NCI-H226 (cell line): ENCODE results near the gene AFTPH.
"Not testable (repeated sequence)": the region's sequence is repeated elsewhere in the genome, so short reads cannot be mapped to it uniquely, and the experiment has no call there.

Source experiments
- DNase-seq: peaks from one replicate; pipeline ENCODE4 v3.0.0-alpha.2; 2015

The AFTPH gene

GRCh38 chr2:64501946-64502345 lies 22.2 kb upstream of the AFTPH start:
- no peak for DNase-seq

- DNase-seq, result no peak
These were observed 21.3 kb upstream of the AFTPH start for GRCh38 chr2:64502860-64503259.

GRCh38 chr2:64504774-64505720 lies 19.1 kb upstream of the AFTPH start:
- DNase-seq, result no peak

DNA sequence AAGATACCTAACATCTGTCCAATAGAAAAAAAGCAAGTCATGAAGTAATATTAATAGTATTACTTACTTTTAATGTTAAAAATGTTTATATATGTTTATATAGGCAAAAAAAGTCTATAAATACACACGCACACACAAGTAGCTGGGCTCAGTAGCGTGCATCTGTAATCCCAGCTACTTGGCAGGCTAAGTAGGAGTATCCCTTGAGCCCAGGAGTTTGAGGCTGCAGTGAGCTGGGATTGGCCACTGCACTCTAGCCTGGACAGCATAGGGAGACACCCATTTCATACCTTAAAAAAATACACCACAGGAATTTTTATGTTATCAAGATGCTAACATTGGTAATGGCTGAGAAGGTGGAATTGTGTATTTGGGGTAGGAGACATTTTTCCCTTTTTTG lies 17.4 kb upstream of the AFTPH start:
- DNase-seq, result no peak

DNA sequence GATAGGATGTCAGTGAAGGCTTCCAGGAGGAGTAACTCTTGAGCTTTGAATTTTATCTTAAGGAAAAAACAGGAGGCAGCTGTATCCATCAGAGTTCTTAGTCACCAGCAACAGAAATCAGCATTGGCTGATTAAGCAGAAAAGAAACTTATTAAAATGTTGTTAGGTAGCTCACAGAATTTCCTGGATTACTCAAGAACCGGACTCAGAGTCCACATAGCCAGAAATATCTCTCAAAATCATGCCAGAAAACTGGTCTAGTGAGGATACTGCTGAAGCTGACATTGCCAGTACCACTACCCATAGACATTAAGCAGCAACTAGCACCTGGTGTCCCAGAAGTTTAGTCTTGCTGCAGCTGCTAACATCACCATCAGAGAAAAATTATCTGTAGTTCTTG lies 10.1 kb upstream of the AFTPH start:
- no peak for DNase-seq

GRCh38 chr2:64515086-64515485 lies 9.0 kb upstream of the AFTPH start:
- DNase-seq, result no peak

DNA sequence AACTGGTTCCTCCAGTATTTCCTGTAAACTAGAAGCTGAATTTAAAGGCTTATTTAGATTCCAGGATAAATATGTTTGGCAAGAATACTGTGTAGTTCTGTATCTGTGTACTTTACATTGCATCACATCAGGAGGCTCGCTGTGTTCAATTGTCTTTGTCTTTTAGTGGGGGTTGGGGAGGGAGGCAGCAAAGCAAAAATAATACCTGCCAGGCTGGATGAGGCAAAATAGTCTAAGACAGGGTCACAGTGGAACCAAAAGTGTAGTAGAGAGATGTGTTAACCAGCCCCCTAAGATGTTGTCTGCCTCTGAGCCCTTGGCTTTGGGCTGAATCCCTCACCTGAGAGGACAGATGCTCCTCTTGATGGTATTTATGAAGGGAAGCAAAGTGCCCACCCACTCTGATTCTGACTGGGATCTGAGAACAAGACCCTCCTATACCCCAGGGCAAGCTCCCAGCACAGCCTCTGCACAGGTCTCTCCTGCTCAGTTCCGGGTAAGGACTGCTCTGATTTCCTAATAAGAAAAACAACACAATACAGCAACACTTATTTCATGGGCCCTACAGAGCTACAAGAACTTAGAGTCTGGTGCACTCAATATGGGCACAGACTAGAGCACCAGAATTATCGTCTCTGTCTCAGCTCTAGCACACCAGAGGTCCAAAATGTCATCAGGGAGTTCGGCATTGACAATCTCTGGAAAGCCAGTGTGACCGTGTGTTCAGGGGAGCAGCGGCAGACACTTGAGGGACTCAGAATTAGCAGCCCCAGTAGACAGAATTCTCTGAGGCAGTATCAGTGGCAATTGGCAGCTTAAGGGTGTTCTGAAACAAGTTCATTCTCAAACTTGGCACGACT lies 7.2 kb upstream of the AFTPH start:
- DNase-seq, result no peak

- no peak for DNase-seq
These were observed 6.6 kb upstream of the AFTPH start for GRCh38 chr2:64517511-64517884.

GRCh38 chr2:64522843-64523428 lies 1.2 kb upstream of the AFTPH start:
- peak; percentile 50 for DNase-seq

DNA sequence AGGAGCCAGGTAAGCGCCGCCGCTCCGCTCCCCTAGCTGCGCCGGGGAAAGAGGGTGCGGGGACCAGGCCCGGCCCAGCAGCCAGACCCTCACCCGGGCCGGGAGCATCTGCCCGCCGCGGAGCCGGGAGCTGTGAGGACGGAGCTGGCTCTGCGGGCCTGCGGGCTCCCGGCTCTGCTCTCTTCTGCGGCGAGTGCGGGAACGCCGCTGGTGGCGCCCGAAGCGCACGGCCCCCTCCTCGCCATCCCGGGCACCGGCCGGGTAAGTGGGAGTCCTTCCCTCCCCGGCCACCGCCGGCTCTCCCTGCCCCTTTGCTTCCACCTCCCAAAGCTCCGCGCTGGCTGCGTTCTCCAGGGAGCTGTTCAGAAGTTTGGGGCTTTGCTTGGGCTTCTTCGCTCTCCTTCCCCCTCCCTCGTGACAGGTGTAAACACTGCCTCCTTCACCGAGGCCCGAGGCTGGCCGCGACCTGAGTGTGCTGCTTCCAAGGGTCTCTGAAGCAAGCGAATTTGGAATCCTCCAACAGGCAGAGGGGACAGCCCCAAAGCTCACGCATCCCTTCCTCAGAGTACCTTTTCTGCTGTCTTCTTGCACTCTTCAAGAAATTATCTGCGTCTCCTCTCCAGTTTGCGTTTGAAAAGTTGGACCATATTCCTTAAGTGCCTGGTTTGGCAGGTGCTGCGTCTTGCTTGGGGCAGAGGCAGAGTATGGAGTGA lies 632 bp downstream of the AFTPH start:
- DNase-seq, result peak; percentile 13

DNA sequence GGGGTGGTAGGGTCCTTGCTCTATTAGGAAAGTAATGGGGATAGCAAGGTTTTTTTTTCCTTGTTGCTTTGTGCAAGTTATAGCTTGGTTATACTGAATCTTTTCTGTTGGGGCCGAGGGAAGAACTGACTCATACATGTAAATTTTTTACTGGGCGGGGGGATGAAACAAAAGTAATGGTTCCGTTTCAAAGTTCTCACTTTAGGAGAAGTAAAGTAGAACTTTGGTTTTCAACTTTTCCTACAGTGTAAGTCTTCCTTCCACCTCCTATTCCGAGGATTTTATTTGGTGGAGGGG lies 1.1 kb downstream of the AFTPH start:
- no peak for DNase-seq

GRCh38 chr2:64526034-64526433 lies 1.9 kb downstream of the AFTPH start:
- DNase-seq, result no peak

- DNase-seq, result not testable (repeated sequence)
These were observed 6.8 kb downstream of the AFTPH start for GRCh38 chr2:64530946-64531345.

GRCh38 chr2:64532030-64532429 lies 7.9 kb downstream of the AFTPH start:
- DNase-seq, result no peak

DNA sequence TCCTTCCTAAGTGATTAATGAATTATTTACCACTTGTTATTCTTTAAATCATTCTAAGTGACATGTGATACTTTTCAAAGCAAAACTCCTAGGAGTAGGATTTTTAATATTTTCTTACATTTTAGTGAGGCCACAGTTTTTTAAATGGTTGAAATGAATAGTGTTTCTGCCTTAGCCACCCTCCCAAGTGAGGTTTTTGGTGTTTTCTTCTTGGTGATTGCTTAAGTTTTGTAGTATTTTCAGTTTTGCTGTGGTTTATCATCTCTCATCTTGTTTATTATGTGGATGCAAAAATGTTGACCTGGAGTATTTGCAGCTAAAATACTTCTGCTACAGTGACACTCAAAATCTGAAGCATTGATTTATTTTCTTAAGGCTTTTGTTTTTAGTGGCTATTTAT lies 9.8 kb downstream of the AFTPH start:
- DNase-seq, result no peak

- no peak for DNase-seq
These were observed 10.2 kb downstream of the AFTPH start for GRCh38 chr2:64534363-64534762.

GRCh38 chr2:64535024-64535423 lies 10.9 kb downstream of the AFTPH start:
- no peak for DNase-seq

- DNase-seq, result no peak
These were observed 13.9 kb downstream of the AFTPH start for GRCh38 chr2:64537991-64538390.

DNA sequence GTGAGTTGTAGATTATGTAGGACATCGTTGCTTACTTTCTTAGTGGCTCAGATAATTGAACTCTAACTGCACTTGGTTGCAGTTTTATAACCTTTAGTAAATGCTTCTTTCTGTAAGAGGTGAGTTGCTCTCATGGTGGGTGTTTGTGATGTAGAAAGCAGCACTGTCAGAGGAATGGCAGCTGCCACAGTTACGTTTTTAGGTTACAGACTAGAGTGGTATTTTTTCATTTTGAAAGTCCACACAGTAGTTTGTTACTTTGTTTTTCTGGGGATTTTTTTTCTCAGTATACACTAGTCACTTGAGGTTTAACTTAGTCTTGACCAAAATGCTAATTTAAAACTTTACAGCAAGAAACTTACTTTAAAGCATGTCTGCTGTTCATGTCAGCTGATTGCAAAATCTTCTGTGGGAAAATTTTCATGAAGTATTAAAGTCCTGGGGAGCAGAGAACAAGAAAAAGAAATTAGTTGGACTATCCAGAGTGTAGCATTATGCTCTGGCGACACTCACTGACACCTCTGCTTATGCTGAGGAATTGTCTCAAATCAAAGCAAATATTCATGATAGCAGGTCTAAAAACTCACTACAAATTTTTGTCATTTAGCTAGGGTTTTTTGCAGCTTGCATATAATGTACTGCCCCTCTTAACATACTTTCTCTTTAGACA lies 14.8 kb downstream of the AFTPH start:
- no peak for DNase-seq

GRCh38 chr2:64540615-64541014 lies 16.5 kb downstream of the AFTPH start:
- DNase-seq, result no peak

DNA sequence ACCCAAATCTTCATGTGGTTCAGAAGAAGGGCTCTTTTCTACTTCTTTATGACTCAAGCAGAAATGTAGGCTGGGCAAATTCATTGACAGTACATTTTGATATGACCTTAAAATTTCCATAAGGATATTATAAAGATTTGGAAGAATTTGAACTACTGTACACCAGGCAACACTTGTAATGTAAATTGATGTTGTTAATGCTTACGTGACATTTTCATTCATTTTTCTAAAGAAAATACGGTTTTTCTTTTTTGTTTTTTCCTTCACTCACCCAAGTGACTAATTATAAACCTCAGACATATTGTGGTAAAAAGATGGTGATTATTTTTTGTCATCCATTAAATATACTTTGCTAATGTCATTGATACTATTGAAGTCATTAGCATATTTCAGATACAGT lies 17.4 kb downstream of the AFTPH start:
- DNase-seq, result no peak
